ENCODE results near the gene FOXC1.

- TF ChIP-seq CTCF (IDR thresholded peaks at IDR 0.05; ENCODE audit: insufficient read depth, low read length) (no peak), REST (IDR thresholded peaks at IDR 0.05; ENCODE audit: insufficient replicate concordance, low read depth) (no peak), GABPA (IDR thresholded peaks at IDR 0.05; ENCODE audit: low read depth) (no peak), SPI1 (IDR thresholded peaks at IDR 0.05; ENCODE audit: borderline replicate concordance, low read depth) (no peak)
These were observed 33.4 kb downstream of the FOXC1 start for GRCh38 chr6:1643111-1643510.
